Right lobe of liver (tissue), 6 donors: ENCODE measurements around the gene NME8. TPM values are rescaled to one million over a fixed set of nuclear protein-coding genes. Genes with fewer than 3 reads are reported as not detected.

Experiments used
- ATAC-seq, 4 donors: fragments of 200-7000 bp; cut with Tn5 transposase; one replicate each; pipeline ENCODE4 v1.9.1; 2020; ENCODE audit warnings: mild to moderate bottlenecking in 4 of 4, moderate library complexity in 4 of 4
- DNase-seq, 3 donors: peaks; one replicate each; pipeline ENCODE4 v3.0.0-alpha.2; 2020
- H3K27ac ChIP-seq, 3 donors: fragments of 200-600 bp; one replicate each; pipeline ENCODE4 v1.8.0; 2022
- H3K27me3 ChIP-seq, 2 donors: fragments of 200-600 bp; one replicate each; pipeline ENCODE4 v1.8.0; 2022
- H3K36me3 ChIP-seq, 4 donors: fragments of 200-600 bp; sonication (generic) in 1 of 4; one replicate each; pipeline versions ENCODE4 v1.5.1 to v1.8.0; 2017 to 2022; ENCODE audit warnings: control low read depth in 1 of 4
- H3K4me1 ChIP-seq, 4 donors: fragments of 200-600 bp; sonication (generic) in 1 of 4; one replicate each; pipeline versions ENCODE4 v1.5.1 to v1.8.0; 2017 to 2022; ENCODE audit warnings: control low read depth in 1 of 4
- H3K4me3 ChIP-seq, 3 donors: fragments of 200-600 bp; one replicate each; pipeline ENCODE4 v1.8.0; 2022
- H3K9me3 ChIP-seq, 4 donors: fragments of 200-600 bp; sonication (generic) in 1 of 4; one replicate each; pipeline versions ENCODE4 v1.5.1 to v1.8.0; 2017 to 2022; ENCODE audit warnings: control low read depth in 1 of 4
- POLR2A ChIP-seq: fragments of 450-650 bp; IDR thresholded peaks from one replicate; pipeline ENCODE4 v1.6.1; 2017; ENCODE audit warnings: antibody characterized with exemption, mild to moderate bottlenecking
- WGBS: methylation state at CpG from one replicate; pipeline ENCODE4 v1.1.6; 2018; ENCODE audit warnings: low coverage, low lambda C conversion rate; ENCODE audit not compliant: insufficient coverage; ENCODE audit errors: missing lambda C conversion rate; 5-methylcytosine and 5-hydroxymethylcytosine counted together
- intact Hi-C, 2 donors: fragments of 100-400 bp; cut with DNase I; formaldehyde crosslinking; loops; one replicate each; pipeline versions ENCODE4 v1.11.2 to v1.14.1; 2022
- total RNA-seq, 6 experiments: library from RNA; depleted of rRNA in 2 of 6; stranded (reverse); fragments of >200 nt in 2 of 6; fragmentation: NEBNext Ultra II Directional in 3 of 6; extraction: Animal tissue kit (Norgen Biotek cat#: 25700) in 3 of 6; gene quantifications; one replicate each; pipeline versions ENCODE4 v1.1.0 to v1.2.4, GENCODE V29; 2016 to 2023
- TF ChIP-seq, protein P1 (sequence below), 4 donors: fragments of 200-600 bp in 3 of 4; fragments of 450-650 bp in 1 of 4; IDR thresholded peaks; one replicate each; pipeline versions ENCODE4 v1.5.1 to v1.8.0; 2016 to 2022; ENCODE audit warnings: antibody characterized with exemption in 4 of 4, mild to moderate bottlenecking in 2 of 4
- donor health status: DM: no; HTN: yes; CAD: no.
- donor health status: DM: no; HTN: no; CAD: no.
- donor health status: DM: no; HTN: no; CAD: no.
- donor health status: DM: no; HTN: yes; CAD: no.
- donor health status: DM: no; HTN: yes; CAD: no.

Gene NME8
- total RNA-seq, 6 experiments from 2014 or later, result 0.53 TPM; not detected in 5

GRCh38 chr7:37944737-37945054, 96.3 kb downstream of the NME8 start:
- intact Hi-C loops, result no loop called here
- WGBS, result 100% methylated on average over 1 of the region's 2 CpGs
- Histone ChIP-seq H3K27ac (no peak overlapping the region), H3K27me3 (no peaks in the 10 kb centered on the region), H3K4me3 (no peak overlapping the region), H3K9me3 (no peaks in the 10 kb centered on the region), H3K4me1 (peaks cover 0 to 37% (median 9%) of the 10 kb centered on the region in 4 donors), H3K36me3 (no peaks in the 10 kb centered on the region)
- no peak for ATAC-seq
- no peak for DNase-seq
- TF ChIP-seq, protein P1, sequence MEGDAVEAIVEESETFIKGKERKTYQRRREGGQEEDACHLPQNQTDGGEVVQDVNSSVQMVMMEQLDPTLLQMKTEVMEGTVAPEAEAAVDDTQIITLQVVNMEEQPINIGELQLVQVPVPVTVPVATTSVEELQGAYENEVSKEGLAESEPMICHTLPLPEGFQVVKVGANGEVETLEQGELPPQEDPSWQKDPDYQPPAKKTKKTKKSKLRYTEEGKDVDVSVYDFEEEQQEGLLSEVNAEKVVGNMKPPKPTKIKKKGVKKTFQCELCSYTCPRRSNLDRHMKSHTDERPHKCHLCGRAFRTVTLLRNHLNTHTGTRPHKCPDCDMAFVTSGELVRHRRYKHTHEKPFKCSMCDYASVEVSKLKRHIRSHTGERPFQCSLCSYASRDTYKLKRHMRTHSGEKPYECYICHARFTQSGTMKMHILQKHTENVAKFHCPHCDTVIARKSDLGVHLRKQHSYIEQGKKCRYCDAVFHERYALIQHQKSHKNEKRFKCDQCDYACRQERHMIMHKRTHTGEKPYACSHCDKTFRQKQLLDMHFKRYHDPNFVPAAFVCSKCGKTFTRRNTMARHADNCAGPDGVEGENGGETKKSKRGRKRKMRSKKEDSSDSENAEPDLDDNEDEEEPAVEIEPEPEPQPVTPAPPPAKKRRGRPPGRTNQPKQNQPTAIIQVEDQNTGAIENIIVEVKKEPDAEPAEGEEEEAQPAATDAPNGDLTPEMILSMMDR (IDR thresholded peaks at IDR 0.05), result no peak
- no peak for TF ChIP-seq POLR2A

GRCh38 chr7:37945336-37945735, 96.9 kb downstream of the NME8 start:
- Histone ChIP-seq H3K9me3 (no peaks in the 10 kb centered on the region), H3K4me1 (peaks cover 0 to 31% (median 9%) of the 10 kb centered on the region in 4 donors), H3K27me3 (no peaks in the 10 kb centered on the region), H3K27ac (no peak overlapping the region), H3K4me3 (no peak overlapping the region), H3K36me3 (no peaks in the 10 kb centered on the region)
- 71% methylated on average over 4 of the region's 4 CpGs for WGBS
- intact Hi-C loops, result no loop called here
- TF ChIP-seq, protein P1 (IDR thresholded peaks at IDR 0.05), result no peak
- no peak for TF ChIP-seq POLR2A
- ATAC-seq (no peak), DNase-seq (no peak)

DNA sequence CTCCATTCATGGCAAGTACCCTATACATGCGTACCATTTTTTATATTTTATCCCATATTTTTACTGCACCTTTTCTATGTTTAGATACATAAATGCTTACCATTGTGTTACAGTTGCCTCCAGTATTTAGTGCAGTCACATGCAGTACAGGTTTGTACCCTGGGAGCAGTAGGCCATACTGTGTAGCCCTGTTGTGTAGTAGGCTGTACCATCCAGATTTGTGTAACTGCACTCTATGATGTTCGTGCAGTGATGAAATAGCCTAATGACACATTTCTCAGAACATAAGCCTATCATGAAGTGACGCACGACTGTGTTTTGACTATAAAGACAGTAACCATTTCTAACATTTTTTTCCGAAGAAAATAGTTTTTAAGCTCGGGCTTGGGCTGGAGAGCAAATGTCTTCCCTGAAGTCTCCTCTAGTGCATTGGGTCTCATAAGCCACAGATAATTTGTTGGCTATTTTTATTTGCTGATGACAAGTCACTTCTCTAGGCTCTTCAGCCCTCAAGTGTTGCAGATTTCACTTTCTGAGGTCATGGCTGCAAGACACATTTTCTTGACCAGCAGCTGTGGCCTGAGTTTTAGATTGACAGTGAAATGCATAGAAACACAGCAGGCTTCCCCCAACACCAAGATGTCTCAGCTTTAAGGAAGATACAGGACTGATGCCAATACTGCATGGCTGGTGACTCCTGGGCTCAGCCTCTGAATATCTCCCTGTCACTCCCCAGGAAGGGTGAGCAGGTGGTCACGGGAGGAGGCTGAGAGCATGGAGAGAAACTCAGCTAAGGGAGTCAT, 98.9 kb downstream of the NME8 start:
- Histone ChIP-seq H3K36me3 (no peaks in the 10 kb centered on the region), H3K9me3 (no peaks in the 10 kb centered on the region), H3K27ac (no peak overlapping the region), H3K27me3 (no peaks in the 10 kb centered on the region), H3K4me1 (peaks cover 0 to 15% (median 4%) of the 10 kb centered on the region in 4 donors), H3K4me3 (no peak overlapping the region)
- intact Hi-C loops, result no loop called here
- TF ChIP-seq POLR2A, result no peak
- TF ChIP-seq, protein P1 (IDR thresholded peaks at IDR 0.05), result no peak
- ATAC-seq (no peak), DNase-seq (no peak)
- WGBS, result 91% methylated on average over 6 of the region's 7 CpGs

DNA sequence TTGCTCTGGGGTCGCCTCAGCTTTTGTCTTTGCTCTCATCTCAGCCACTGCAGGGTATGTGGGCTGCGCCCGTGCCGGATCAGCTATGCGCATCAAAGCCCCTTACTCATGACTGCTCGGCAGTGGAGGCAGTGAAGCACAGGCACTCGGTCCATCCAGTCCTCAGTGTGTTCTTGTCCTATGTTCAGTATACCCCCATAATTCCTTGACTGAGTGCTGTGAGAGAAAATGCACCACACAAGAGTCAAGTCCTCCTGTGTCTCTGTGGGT, 99.5 kb downstream of the NME8 start:
- DNase-seq, result no peak

More for the DNA sequence above, 99.5 kb downstream of the NME8 start:
- H3K9me3 ChIP-seq, result no peaks in the 10 kb centered on the region
- no CpG with 5 or more reads among the region's 7 CpGs for WGBS
- H3K36me3 ChIP-seq, result no peaks in the 10 kb centered on the region
- no peak for ATAC-seq
- H3K4me1 ChIP-seq, result peaks cover 0 to 9% (median 1%) of the 10 kb centered on the region in 4 donors
- no peaks in the 10 kb centered on the region for H3K27me3 ChIP-seq
- H3K4me3 ChIP-seq, result no peak overlapping the region
- intact Hi-C loops, result no loop called here
- H3K27ac ChIP-seq, result no peak overlapping the region
- TF ChIP-seq POLR2A, result no peak
- TF ChIP-seq, protein P1 (IDR thresholded peaks at IDR 0.05), result no peak

Other genes starting within 250 kb of the NME8 start
- under 1 TPM in 2 of 6 experiments, not detected in 4; 0.51 to 0.60 TPM for gene GPR141, start 164.8 kb upstream of the NME8 start, total RNA-seq
- under 1 TPM in 5 of 6 experiments, not detected in 1; 0.15 to 0.46 (median 0.37) TPM for gene SFRP4, start 68.2 kb downstream of the NME8 start, total RNA-seq
- gene EPDR1, start 72.0 kb downstream of the NME8 start, total RNA-seq, result 10 to 100 TPM in 3 of 6 experiments, 1 to 10 TPM in 3; 4.1 to 34.1 (median 13.2) TPM